GM18511 (cell line): ENCODE measurements around the gene MOGAT3.

Experiments
- ATAC-seq: cut with Tn5 transposase; IDR thresholded peaks from one replicate; pipeline ENCODE4 v1.9.1; 2021; ENCODE audit warnings: mild to moderate bottlenecking, moderate library complexity; ENCODE audit not compliant: unreplicated experiment

Gene MOGAT3

DNA sequence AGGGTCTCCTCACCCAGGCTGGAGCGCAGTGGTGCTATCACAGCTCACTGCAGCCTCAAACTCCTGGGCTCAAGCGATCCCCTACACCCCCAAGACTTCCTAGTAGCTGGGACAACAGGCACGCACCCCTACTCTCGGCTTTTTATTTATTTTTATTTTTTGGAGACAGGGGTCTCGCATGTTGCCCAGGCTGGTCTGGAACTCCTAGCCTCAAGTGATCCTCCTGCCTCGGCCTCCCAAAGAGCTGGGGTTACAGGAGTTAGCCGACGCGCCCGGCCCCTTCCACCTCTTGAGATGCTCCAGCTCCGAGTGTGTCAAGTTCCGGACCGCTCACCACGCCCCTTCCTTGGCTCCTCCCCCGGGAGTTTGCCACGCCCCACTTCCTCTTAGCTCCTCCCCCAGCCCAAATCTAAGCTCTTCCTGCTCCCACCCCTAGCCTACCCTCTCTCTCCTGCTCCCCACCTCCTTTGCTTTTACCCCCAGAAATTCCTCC is 27.0 kb downstream of the MOGAT3 start:
- no peak for ATAC-seq

DNA sequence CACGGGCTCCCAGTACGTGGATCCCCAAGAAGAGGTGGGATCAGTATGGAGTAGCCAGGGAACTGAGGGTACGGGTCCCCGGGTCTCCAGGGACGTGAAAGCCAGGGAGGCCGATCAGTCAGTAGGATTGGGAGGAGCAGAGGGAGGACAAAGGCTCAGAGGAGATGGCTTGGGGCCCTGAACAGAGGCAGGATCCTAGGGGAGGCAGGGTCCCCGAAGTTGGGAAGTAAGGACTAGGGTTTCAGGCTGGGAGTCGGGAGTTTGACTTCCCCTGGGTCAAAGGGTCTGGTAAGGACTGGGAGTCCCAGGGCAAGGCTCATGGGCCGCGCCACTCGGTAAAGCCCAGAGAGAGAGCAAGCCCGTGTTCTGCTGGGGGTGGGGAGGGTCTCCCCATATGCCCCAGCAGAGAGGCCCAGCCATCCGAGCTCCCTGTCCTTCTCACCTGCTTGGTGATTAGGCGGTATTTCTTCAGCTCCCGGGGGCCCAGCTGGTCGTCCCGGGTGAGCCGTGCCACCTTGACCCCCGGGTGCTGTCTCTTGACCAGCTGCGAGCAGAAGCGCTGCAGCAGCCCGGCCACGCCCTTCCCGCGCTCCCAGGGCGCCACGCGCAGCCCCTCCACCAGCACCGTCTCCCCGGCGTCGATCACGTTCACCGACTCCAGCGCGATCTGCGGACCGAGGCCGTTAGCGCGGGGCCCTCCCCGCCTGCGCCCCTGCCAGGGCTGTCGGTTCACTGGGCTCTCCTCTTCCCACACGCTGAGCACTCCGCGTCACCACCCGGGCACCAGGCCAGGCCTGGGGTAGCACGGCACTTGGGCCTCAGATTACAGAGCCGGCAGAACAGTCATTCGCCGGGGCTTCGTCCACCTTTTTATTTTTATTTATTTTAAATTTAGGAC is 27.7 kb downstream of the MOGAT3 start:
- no peak for ATAC-seq

DNA sequence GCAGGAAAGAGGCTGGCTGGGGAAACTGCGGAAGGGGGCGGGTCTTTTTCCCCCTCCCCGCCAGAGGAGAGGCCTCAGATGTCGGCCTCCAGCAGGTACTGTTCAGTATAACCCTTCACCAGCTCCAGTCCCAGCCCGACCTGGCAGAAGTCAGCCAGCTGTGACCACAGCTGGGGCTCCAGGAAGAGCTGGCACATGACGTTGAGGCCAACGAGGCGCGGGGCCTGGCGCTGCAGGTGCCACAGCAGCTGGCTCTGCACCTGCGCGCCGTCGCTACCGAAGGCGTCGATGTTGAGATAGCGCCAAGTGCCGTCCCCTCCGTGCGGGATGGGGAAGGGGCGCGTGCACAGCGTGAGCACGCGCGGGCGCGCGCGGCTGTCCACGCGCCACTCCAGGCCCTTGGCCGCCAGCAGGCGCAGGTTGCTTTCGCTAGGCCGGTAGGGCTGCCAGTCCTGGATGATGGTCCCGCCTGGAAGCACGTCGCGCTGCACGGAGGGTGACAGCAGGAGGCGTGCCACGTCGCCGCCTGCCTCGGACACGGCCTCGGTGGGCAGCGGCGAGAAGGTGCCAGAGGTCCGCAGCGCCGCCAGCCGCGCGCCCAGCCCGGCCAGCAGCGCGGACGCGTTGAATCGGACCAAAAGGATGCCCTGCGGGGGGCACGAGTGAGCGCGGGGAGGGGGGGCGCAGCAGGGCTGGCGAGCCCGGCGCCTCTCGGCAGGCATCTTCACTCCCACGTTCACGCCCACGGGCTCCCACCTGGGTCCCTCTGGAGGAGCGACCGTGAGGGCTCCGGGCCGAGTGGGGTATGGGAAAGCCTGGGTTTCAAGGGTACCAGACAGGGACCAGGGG is 28.6 kb downstream of the MOGAT3 start:
- ATAC-seq: no peak

DNA sequence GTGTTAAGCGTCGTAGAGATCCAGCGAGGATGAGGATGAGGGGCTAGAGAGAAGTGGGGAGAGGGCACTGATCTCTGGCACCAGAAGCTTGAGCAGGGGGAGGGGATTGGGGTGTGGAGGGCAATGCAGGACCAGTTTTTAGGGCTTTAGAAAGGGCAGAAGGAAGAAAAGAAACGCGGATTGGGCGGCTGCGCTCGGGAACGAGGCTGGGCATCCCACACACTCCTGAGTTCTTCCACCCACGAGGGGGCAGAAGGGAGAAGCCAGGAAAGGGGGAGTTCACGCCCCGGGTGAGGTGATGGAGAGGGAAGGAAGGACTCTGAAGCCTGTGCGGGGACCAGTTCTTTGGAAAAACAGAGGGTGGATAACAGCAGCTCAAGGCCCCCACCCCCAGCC is 29.4 kb downstream of the MOGAT3 start:
- no peak for ATAC-seq

DNA sequence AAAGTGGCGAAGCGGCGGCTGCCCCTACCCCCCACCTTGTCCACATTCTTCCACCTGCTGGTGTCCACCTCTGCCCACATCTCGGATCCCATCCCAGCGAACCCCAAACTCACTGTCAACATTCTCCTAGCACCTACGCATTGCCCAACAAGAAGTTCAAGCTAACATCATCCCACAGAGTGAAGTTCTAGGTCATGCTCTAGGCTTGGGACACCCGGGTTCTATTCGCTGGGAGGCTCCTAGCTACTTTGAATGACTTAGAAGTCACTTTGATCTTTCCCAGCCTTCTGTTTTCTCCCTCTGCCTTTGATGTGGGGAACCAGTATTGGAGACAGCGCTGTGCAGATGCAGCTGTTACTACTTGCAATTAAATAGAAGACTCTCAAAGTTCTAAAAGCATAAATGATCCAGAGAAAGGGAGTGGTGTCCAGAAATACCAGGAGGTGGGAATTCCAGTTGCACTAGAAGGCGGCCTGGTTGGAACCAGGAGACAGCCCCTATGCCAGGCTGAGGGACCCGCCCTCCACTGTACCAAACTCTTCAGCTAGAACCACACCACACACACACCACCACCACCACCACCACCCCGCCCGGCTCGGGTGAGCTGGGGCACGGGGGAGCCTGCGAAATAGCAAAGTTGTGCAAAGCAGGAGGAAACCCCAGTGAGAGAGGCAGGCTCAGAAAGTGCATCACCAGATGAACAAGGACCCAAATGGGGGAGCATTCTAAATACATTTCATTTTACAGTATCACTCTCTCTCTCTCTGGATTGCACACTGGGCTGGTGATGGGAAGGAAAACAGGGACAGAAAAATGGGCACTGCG is 30.0 kb downstream of the MOGAT3 start:
- no peak for ATAC-seq

DNA sequence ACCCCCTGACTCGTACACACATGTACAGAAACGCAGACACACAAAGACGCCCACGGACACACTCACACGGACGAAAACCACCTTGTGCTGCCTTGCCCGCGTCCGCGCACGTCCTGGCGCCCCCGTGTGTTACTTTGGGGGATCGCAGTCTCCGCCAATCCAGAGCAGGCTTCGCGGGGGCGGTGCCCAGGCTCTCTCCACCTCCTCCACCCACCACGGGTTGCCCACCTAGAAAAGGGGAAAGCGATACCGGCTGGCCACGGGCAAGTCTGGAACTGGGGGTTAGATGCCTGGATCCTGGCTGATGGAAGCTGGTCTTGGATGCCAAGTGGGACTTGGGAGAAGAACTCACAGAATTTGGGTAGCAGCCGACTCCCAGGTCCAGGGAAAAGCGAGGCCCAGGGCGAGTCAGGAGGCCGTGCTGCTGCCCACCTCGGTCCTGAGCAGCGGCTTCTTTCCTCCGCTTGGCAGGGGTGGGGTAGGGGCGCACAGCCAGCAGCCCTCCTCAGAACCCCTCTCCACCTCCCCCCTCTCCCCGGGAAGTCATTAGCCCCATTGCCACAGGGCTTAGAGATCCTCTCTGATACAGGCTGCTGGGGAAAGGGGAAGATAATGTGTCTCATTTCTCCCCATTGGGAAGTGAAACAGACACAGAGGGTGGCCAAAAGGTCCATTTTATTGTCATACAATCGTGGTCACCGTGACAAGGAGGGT is 30.8 kb downstream of the MOGAT3 start:
- no peak for ATAC-seq

DNA sequence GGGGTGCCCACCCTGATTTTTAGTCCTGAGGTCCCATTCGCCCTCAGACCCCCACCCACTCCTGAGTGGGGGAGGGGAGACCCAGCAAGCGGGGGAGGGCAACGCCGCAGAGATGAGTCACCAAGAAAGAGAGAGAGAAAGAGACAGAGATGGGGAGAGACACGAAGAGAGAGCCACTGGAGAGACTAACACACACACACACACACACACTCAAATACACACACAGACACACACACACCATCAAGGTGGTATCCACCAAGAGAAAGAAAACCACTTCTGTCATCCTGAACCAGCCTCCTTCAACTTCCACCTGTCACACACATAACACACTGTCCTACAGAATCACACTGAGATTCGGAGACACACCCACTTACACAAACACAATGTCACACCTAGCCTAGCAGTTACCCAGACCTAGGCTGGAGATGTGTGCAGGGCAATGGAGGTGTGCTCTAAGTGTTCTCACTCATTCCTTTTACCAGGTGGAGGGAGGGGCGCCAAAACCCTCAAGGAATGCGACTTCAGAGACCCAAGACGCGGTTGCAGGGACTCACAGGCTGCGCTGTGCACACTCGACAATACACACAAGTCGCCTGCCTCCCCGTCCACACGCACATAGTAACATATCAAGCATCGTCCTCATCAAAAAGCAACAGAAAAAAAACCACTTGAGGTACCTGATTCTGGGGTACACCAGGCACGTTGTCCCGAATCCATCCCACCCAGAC is 31.6 kb downstream of the MOGAT3 start:
- ATAC-seq: no peak

DNA sequence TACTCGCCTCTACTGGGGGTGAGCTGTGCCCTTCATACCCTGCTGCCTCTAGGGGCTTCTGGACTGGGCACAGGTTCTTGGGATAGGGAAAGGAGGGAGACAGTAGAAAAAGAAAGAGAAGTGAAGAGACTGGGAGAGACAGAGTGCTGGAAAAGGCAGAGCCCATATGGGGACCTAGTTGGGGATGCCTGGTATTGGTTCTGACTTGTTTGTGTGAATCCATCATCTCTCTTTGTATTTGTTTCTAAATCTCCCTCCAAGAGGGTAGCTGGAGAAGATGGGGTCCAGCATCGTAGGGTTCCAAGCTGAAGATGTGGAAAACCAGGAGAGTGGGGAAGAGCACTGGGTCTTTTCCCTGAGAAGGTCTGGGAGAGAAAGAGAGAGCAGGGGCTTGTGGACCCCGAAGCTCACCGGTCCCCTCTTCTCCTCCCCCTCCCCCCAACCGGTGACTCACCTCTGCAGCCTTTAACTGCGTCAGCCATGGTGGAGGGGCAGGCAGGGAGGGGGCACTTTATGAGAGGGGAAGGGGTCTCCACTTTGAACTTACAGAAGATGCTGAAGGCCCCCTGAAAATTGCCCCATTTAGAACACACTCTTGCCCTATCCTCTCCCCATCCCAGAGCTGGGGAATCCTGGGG is 32.3 kb downstream of the MOGAT3 start:
- ATAC-seq: no peak

DNA sequence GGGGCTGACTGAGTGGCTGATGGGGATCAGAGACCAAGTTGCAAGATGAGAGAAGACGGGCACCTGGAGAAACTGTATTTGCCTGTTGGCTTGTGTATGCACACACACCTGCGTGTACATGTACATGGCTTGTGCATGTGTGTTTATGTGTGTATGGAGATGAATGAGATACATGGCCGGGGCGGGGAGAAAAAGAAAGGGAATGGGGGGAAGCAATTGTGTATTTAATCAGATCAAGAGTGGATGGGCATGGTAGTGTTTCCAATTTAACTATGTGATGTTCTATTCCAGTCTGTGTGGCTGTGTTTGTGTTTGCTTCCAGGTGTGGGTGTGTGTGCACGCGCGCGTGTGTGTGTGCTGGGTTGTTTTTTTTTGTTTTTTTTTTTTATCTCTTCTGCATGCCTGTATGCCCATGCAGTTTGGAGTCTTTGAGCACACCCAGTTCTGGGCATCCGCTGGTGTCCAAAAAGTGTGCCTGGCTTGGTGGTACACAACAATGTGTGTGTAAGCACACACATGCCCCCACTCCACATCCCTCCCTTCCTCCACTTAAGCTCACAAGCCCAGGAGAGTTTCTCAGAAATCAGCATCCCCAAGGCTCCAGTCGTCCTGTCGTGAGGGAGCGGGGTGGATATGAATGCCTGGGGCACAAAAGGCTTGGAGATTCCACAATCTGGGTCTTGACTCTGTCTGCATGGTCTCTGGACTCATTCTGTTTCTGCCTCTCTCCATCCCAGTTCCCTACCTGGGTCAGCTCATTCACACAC is 33.0 kb downstream of the MOGAT3 start:
- no peak for ATAC-seq

DNA sequence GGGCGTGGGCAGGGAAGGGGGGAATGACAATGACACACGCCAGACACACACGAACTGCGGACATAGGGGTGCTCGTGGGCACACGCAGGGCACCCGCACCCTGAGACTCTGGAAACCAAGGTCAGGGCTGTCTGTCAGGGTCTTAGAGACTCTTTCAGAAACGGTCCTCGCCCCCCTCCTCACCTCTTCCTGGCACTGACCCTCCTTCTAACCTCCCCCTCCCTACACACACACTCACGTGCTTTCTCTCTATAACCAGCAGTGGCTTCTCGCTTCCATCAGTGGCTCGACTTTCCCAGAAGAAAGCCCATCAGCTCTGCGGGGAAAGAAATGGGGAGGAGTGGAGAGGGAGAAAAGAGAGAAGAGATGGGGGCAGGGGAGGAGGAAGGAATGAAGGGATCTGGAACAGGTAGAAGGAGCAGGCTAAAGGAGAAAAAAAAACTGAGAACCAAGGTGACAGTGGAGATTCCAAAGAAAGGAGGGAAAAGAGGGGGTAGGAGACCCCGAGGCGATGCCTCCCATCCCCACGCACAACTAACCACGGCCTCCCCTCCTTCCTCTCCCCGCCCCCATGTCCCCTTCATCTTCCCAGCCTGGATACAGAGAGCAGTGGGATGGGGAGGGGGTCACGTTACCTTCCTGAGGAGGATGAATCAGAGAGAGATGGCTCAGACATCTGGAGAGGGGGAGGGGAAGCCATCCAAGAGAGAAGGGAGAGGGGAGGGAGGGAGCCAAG is 33.8 kb downstream of the MOGAT3 start:
- no peak for ATAC-seq

DNA sequence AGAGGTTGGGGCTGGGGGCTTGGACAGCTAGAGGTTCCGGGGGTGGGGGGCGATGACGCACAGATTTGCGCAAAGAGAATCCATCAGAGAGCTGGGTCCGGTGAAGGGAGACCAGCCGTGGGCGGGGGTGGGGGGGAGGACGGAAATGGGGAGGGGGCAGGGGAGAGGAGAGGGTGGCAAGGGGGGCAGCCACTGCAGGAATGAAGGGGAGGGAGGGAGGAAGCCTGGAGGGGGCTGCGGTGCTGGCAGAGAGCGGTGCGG is 34.3 kb downstream of the MOGAT3 start:
- no peak for ATAC-seq

DNA sequence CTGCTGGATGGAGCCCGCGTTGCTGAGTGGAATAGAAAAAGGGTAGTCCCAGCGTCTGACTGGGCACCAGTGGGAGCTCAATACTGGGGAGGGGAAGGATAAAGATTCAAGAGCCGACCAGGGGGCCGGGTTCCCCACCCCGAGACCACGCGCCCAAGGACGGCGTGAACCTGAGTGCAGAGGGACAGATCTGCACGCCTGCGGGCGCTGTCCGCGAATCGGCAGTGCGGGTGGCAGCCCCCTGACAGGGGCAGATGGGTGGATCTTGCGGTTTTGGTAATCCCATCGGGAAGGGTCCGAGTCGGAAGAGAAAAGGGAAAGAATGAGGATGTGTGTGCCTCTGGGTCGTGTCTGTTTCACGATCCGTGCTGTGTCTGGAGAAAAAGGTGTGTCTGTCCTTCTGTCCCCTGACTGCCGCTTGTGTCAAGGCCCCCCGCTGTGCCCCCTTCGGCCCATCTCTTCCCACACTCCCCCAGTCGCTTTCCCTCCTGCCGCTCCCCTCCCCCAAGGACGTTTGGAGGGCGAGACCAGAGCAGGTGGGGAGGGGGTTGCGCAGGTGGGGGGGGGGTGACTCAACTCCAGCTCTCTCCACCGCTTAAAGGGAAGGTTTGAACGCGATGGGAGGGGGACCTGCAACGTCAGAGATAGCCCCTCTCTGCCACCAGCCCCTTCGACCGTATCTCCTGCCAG is 34.7 kb downstream of the MOGAT3 start:
- no peak for ATAC-seq

DNA sequence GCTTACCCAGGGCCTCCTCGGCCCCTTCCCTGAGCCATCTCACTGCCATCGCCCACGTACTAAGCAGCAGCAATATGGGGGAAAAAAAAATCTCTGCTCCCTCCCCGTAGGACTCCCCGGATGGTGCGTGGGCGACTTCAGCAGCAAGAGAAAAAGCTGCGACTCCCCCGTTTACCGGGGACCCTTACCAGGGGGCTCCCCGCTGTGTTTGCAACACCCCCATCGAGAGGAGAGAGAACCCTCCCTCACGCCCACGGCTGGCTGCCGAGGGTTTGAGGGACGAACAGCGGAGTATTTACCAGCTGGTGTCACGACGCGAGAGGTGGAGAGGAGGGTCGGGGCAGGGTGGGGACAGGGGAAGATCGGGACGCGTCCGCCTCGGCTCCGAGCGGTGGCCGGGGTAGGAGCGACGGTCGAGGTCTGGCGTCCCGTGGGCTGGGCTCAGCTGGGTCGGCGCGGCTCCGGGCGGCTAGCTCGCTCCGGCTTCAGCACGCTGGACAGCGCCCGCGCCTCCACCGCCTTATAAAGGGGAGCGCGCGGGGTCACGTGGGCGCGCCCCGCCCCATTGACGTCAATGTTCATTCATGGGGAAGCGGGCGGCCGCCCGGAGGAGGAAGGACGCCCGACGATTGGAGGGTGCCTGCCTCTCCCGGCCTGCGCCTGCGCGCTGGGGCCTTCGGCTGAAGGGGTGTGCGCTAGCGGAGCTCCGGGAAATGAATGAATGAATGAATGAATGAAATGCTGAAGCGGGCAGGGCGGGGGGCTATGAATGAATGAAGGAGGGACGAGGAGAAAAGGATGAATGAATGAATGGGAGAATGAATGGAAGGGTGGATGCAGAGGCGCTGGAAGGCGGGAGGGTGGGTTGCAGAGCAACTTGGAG is 35.5 kb downstream of the MOGAT3 start, which contains the start of gene VGF:
TSS of gene VGF (minus strand) at position 495 of the 883 bp plus-strand sequence. CDS start 726 bp downstream, outside the sequence.
- ATAC-seq: peak; percentile 62

DNA sequence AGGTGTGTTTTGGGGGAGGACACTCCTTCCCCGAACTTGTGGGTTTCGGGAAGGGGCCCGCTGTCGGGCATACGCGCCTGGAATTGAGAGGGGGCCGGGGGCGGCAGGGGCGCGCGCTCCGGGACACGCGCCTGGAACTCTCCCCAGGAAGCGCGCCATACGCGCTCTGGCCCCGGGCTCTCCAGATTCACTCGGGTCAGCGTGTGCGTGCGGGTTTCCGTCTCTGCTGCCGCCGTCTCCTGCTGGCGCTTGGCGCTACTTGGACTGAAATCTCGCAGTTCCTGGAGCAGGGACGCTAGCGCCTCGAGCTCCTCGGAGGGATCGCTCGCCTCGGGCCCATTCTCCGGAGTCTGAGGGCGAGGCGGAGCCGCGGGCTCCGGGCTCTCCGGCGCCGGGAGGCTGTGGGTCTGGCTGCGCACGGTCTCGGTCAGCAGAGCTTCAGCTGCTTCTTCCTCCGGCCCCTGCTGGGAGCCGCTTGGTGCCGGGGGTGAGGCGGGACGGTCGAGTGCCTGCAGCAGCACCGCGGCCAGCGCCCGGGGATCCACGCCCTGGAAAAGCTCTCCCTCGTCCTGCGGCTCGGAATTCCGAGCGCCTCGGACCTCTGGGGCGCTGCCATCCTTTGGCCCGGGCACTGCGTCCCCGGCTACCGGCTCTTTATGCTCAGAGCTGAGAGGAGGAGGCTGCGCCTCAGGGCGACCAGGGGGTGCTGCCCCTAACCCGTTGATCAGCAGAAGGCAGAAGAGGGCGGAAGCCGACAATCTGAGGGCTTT is 36.6 kb downstream of the MOGAT3 start:
- ATAC-seq: no peak

DNA sequence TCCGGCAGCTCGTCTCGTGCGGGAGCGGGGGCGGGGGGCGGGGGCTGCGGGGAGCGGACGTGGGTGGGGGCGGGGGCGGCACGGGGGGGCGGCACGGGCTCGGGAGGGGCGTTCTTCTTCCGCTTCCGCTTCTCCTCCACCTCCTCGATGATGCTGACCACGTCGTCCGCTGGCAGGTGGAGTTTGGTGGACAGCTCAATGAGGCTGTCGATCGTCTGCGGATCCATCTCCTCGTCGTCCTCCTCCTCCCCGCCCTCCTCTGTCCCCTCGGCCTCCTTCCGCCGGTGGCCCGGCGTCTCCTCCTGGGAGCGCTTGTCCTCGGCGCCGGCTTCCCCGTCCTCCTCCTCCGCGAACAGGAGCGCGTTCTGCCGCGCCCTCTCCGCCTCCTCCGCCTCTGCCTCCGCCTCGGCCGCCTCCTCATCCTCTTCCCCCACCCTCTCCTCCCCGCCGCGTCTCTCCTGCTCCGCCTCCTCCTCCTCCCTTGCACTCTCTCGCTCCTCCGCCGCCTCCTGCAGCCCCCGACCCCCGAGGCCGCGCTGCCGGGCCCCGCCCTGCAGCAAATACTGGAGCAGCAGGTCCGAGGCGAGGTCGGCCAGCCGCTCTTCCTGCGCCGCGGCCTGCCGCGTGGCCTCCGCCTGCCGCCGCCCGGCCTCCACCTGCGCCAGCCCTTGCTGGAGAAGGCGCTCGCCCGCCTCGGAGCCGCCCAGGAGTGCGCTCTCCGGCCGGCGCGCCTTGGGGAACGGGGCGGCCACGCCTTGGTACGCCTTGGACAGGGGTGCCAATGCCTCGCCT is 37.4 kb downstream of the MOGAT3 start:
- no peak for ATAC-seq
